Breast epithelium (tissue), 4 donors: Measurements from ENCODE around the gene LYSMD3. TPM values are rescaled to one million over a fixed set of nuclear protein-coding genes. Genes with fewer than 3 reads are reported as not detected.

ENCODE experiments used
- DNase-seq, 2 donors: peaks; one replicate each; pipeline ENCODE4 v3.0.0-alpha.2; 2019; ENCODE audit warnings: low spot score in 2 of 2
- H3K27ac ChIP-seq, 2 donors: fragments of 200-600 bp; sonication (generic) in 1 of 2; one replicate each; pipeline ENCODE4 v1.5.1; 2016 to 2019; ENCODE audit warnings: mild to moderate bottlenecking in 1 of 2
- H3K27me3 ChIP-seq, 2 donors: fragments of 200-600 bp; sonication (generic) in 1 of 2; one replicate each; pipeline versions ENCODE4 v1.5.1 to v1.6.0; 2017 to 2019; ENCODE audit warnings: control low read depth in 1 of 2, mild to moderate bottlenecking in 1 of 2
- H3K36me3 ChIP-seq: fragments of 200-600 bp; one replicate; pipeline ENCODE4 v1.5.1; 2019
- H3K4me1 ChIP-seq, 2 donors: fragments of 200-600 bp; sonication (generic); one replicate each; pipeline ENCODE4 v1.5.1; 2016 to 2019; ENCODE audit warnings: control low read depth in 1 of 2
- H3K4me3 ChIP-seq, 3 donors: fragments of 200-600 bp; sonication (generic); 1 replicate in 2 of 3; 2 replicates in 1 of 3; pipeline ENCODE4 v1.5.1; 2016 to 2019; ENCODE audit warnings: mild to moderate bottlenecking in 3 of 3, moderate library complexity in 2 of 3
- H3K9me3 ChIP-seq, 2 donors: fragments of 200-600 bp; sonication (generic) in 1 of 2; one replicate each; pipeline ENCODE4 v1.5.1; 2016 to 2019; ENCODE audit warnings: control low read depth in 1 of 2
- CTCF ChIP-seq, 3 donors: fragments of 450-650 bp; IDR thresholded peaks; one replicate each; pipeline ENCODE4 v1.5.1; 2016 to 2017; ENCODE audit warnings: antibody characterized with exemption in 3 of 3, mild to moderate bottlenecking in 3 of 3, moderate library complexity in 3 of 3
- POLR2A ChIP-seq: fragments of 450-650 bp; IDR thresholded peaks from one replicate; pipeline ENCODE4 v1.6.1; 2016; ENCODE audit warnings: antibody characterized with exemption, mild to moderate bottlenecking, moderate library complexity
- POLR2AphosphoS5 ChIP-seq, 3 donors: sonication (generic); formaldehyde crosslinking; IDR thresholded peaks; one replicate each; pipeline ENCODE4 v1.6.1; 2017; ENCODE audit warnings: antibody characterized with exemption in 3 of 3
- intact Hi-C: fragments of 100-400 bp; cut with DNase I; formaldehyde crosslinking; loops from one replicate; pipeline ENCODE4 v1.15.1; 2023; ENCODE audit warnings: low total_unique reads
- total RNA-seq, 3 donors: library from RNA; depleted of rRNA; stranded (reverse); fragments of >200 nt; gene quantifications; one replicate each; pipeline ENCODE4 v1.1.0, GENCODE V29; 2016

Gene LYSMD3
- total RNA-seq, 3 donors from 2014 or later = 11.5 to 19.3 (median 15.7) TPM

DNA sequence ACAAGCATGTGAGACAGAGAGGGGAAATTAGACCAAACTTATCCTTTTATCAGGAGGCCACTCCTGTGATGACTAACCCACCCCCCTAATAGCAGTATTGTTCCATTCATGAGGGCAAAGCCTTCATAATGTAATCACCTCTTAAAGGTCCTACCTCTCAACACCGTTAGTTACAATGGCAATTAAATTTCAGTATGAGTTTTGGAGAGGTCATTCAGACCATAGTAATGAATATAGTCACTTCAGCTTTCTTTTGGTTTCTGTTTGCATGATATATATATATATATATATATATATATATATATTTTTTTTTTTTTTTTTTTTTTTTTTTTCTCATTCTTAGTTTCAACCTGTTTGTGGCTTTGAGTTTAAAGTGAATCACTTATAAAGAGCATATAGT, 39.7 kb upstream of the LYSMD3 start:
- H3K4me1 ChIP-seq = no peaks in the 10 kb centered on the region
- TF ChIP-seq CTCF (IDR thresholded peaks at IDR 0.05) (no peak), POLR2AphosphoS5 (IDR thresholded peaks at IDR 0.05) (no peak), POLR2A (no peak)

DNA sequence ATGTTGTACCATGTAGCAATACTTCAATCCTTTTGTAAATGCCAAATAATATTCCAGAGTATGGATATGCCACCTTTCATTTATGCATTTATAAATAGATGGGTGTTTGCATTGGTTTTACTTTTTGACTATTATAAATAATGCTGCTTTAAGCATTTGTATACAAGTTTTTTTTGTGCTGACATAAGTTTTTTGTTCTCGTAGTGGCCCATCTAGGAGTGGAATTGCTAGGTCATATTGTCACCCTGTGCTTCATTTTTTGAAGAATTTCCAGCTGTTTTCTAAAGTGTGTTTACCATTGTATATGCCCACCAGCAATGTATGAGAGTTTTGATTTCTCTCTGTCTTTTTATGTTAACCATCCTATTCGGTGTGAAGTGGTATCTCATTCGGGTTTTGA, 36.1 kb upstream of the LYSMD3 start:
- Histone ChIP-seq H3K27me3 (peaks cover 0 to 1% of the 10 kb centered on the region in 2 donors), H3K4me1 (no peaks in the 10 kb centered on the region), H3K4me3 (no peak overlapping the region), H3K36me3 (no peaks in the 10 kb centered on the region), H3K27ac (no peak overlapping the region), H3K9me3 (no peaks in the 10 kb centered on the region)
- intact Hi-C loops = no loop called here
- no peak for DNase-seq
- no peak for TF ChIP-seq CTCF (IDR thresholded peaks at IDR 0.05)
- no peak for TF ChIP-seq POLR2A
- no peak for TF ChIP-seq POLR2AphosphoS5 (IDR thresholded peaks at IDR 0.05)

More for the DNA sequence above, 39.7 kb upstream of the LYSMD3 start:
- intact Hi-C loops = no loop called here
- Histone ChIP-seq H3K4me3 (no peak overlapping the region), H3K36me3 (no peaks in the 10 kb centered on the region), H3K27me3 (no peaks in the 10 kb centered on the region), H3K27ac (no peak overlapping the region), H3K9me3 (no peaks in the 10 kb centered on the region)
- no peak for DNase-seq

GRCh38 chr5:90563108-90563507, 33.7 kb upstream of the LYSMD3 start:
- no peak overlapping the region for H3K4me3 ChIP-seq
- no peak overlapping the region for H3K27ac ChIP-seq
- intact Hi-C loops = no loop called here
- DNase-seq = no peak
- H3K4me1 ChIP-seq = peaks cover 0 to 4% of the 10 kb centered on the region in 2 donors
- H3K9me3 ChIP-seq = no peaks in the 10 kb centered on the region
- H3K27me3 ChIP-seq = peaks cover 4 to 18% of the 10 kb centered on the region in 2 donors
- no peak for TF ChIP-seq CTCF (IDR thresholded peaks at IDR 0.05)
- no peak for TF ChIP-seq POLR2AphosphoS5 (IDR thresholded peaks at IDR 0.05)
- no peaks in the 10 kb centered on the region for H3K36me3 ChIP-seq

- DNase-seq = no peak
- no peak overlapping the region for H3K4me3 ChIP-seq
- peaks cover 4 to 18% of the 10 kb centered on the region in 2 donors for H3K27me3 ChIP-seq
- no peaks in the 10 kb centered on the region for H3K36me3 ChIP-seq
- intact Hi-C loops = no loop called here
- peaks cover 0 to 4% of the 10 kb centered on the region in 2 donors for H3K4me1 ChIP-seq
- peak overlapping the region in 1 of 2 donors; percentile 30 for H3K27ac ChIP-seq
- TF ChIP-seq CTCF (IDR thresholded peaks at IDR 0.05) = no peak
- TF ChIP-seq POLR2AphosphoS5 (IDR thresholded peaks at IDR 0.05) = no peak
- no peak for TF ChIP-seq POLR2A
- no peaks in the 10 kb centered on the region for H3K9me3 ChIP-seq
These were observed 33.0 kb upstream of the LYSMD3 start for GRCh38 chr5:90562341-90562740.

- H3K36me3 ChIP-seq = no peaks in the 10 kb centered on the region
- no peaks in the 10 kb centered on the region for H3K9me3 ChIP-seq
- H3K27ac ChIP-seq = no peak overlapping the region
- DNase-seq = no peak
- TF ChIP-seq POLR2A (no peak), CTCF (IDR thresholded peaks at IDR 0.05) (no peak), POLR2AphosphoS5 (IDR thresholded peaks at IDR 0.05) (no peak)
- intact Hi-C loops = no loop called here
- peaks cover 4 to 18% of the 10 kb centered on the region in 2 donors for H3K27me3 ChIP-seq
- peaks cover 0 to 4% of the 10 kb centered on the region in 2 donors for H3K4me1 ChIP-seq
- H3K4me3 ChIP-seq = no peak overlapping the region
These were observed 32.4 kb upstream of the LYSMD3 start for GRCh38 chr5:90561766-90562165.
